ENCODE data around the gene DNAH12.
"Not testable (repeated sequence)": the region's sequence is repeated elsewhere in the genome, so short reads cannot be mapped to it uniquely, and the experiment has no call there.

The DNAH12 gene

GRCh38 chr3:57538465-57538864 is 5.7 kb downstream of the DNAH12 start:
- FAIRE-seq: no peak

- FAIRE-seq: no peak
These were observed 14.0 kb downstream of the DNAH12 start for GRCh38 chr3:57530071-57530608.

- no peak for FAIRE-seq
These were observed 25.7 kb downstream of the DNAH12 start for GRCh38 chr3:57518276-57518915.

GRCh38 chr3:57512166-57512565 is 32.0 kb downstream of the DNAH12 start:
- no peak for FAIRE-seq

GRCh38 chr3:57505901-57506300 is 38.2 kb downstream of the DNAH12 start:
- FAIRE-seq: no peak

- no peak for FAIRE-seq
These were observed 43.6 kb downstream of the DNAH12 start for GRCh38 chr3:57500506-57500905.

GRCh38 chr3:57497904-57498303 is 46.2 kb downstream of the DNAH12 start:
- FAIRE-seq: no peak

- FAIRE-seq: no peak
These were observed 59.6 kb downstream of the DNAH12 start for GRCh38 chr3:57484563-57484962.

- not testable (repeated sequence) for FAIRE-seq
These were observed 67.0 kb downstream of the DNAH12 start for GRCh38 chr3:57477193-57477592.

GRCh38 chr3:57464801-57465200 is 79.3 kb downstream of the DNAH12 start:
- FAIRE-seq: no peak

- FAIRE-seq: no peak
These were observed 80.1 kb downstream of the DNAH12 start for GRCh38 chr3:57464011-57464410.

GRCh38 chr3:57451150-57451846 is 92.8 kb downstream of the DNAH12 start:
- FAIRE-seq: no peak

- not testable (repeated sequence) for FAIRE-seq
These were observed 94.8 kb downstream of the DNAH12 start for GRCh38 chr3:57449276-57449847.

- FAIRE-seq: not testable (repeated sequence)
These were observed 95.7 kb downstream of the DNAH12 start for GRCh38 chr3:57448489-57448888.

GRCh38 chr3:57446318-57446841 is 97.8 kb downstream of the DNAH12 start:
- no peak for FAIRE-seq

- no peak for FAIRE-seq
These were observed 99.7 kb downstream of the DNAH12 start for GRCh38 chr3:57444469-57444868.

GRCh38 chr3:57440144-57440543 is 104.0 kb downstream of the DNAH12 start:
- FAIRE-seq: not testable (repeated sequence)

- not testable (repeated sequence) for FAIRE-seq
These were observed 105.7 kb downstream of the DNAH12 start for GRCh38 chr3:57438460-57438859.

GRCh38 chr3:57436195-57436761 is 107.9 kb downstream of the DNAH12 start:
- no peak for FAIRE-seq

- FAIRE-seq: peak; percentile 11
These were observed 110.1 kb downstream of the DNAH12 start for GRCh38 chr3:57434041-57434440.

GRCh38 chr3:57423335-57423734 is 120.8 kb downstream of the DNAH12 start:
- no peak for FAIRE-seq

GRCh38 chr3:57421336-57421735 is 122.8 kb downstream of the DNAH12 start:
- FAIRE-seq: no peak

GRCh38 chr3:57420001-57420400 is 124.1 kb downstream of the DNAH12 start:
- FAIRE-seq: no peak
